Nucleus accumbens (tissue), 56 donors: ENCODE data around the gene TMTC2.
A peak's percentile ranks its signal among the peaks of the same experiment; 100 is the strongest.

Experiments
- DNase-seq, 56 donors: peaks; one replicate each; lab custom pipeline; 2025; lab: John Stamatoyannopoulos, UW

The TMTC2 gene

DNA sequence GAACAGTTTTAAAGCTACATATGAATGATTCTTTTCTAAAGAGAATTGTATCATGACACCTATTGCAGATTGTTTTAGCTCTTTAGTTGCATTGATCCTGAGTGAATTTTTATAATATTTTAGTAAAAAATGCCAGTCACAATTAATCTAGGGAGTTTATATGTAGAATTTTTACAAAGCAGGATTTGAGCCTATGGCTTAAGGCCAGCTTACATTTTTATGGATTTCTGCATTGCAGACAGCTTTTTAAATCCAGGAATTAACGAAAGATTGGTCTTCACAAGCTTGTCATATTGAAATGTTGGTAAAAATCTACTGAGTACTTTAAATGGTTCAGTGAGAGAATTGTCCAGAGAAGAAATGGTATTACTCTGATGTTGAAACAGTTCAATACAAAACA, 358.0 kb downstream of the TMTC2 start:
- DNase-seq, result no peak

DNA sequence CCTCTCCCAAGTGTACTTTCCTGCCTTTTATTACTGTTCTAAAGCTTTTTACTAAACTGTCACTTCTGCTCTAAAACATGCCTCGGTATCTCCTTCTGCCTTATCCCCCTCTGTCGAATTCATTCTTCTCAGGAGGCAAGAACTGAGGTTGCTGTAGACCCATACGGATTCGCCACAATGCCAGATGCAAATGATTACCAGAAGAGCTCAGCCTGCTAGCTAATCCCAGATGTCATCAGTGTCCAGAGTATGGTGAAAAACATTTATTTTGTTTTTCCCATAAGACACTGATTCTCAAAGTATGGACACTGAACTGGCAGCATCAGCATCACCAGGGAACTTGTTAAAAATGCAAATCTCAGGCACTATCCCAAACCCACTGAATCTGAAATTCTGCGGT, 359.3 kb downstream of the TMTC2 start:
- DNase-seq, result no peak

- no peak for DNase-seq
These were observed 362.6 kb downstream of the TMTC2 start for GRCh38 chr12:83049306-83049705.

DNA sequence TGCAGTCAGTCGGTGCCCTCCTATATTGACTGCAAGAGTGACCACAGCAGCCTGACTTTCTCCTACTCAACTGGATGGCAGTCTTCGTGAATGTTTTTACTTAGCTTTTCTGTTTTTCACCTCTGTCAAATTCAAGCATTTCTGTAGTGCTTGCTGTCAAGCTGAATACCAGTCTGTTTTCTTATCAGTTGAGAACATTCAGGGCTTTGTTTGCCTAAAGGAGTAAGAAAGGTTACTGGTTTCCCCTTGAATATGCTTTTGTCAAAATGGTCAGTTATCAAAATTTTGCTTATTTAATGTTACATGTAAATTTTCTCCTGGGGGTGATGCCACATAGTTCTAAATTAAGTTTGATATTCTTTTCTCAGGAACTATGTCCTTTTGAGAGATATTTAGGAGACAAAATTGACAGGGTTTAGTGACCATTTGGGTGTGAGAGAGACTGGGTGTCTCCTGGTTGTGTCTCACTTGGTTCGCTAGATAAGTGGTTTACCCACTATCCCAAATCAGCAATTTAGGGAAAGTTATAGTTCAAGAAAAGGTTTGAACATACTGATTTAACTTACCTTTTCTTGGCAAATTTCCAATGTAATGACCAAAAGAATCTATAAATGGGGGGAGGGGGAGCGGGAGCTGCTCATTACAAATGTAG, 366.3 kb downstream of the TMTC2 start:
- DNase-seq, result no peak

DNA sequence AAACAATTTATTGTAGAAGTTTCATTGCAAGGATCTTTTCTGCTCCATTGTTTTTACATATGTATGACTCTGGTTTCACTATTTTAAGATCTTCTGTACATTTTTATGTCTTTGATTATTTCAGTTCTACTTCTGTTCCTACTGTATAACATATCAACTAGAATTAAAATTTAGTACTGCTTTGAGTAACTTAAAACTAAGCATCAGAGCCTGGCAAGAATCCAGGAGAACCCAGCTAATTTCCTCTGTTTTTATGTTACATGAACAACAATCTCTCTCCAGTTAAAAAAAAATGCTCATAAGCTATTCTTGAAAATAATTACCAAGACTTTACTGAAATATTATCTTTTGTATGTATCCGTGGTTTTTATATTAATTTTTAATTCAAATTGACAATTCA, 370.7 kb downstream of the TMTC2 start:
- no peak for DNase-seq

DNA sequence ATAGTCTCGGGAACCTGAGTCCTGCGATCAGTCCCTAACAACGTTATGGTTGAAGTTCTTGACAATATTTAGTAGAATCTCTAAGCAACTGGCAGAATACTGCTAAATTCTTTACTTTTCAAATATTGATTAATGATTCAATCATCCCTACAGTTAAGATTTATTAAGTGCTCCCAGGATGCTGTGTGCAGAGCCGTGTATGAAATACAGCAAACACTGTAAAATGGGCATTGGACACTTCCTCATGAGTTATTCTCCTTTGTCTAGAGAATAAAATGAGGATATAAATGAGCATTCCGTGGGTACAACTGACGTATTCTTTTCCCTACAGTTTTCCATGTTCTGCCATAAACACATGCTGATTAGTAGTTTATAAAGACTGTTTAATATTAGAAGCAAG, 372.4 kb downstream of the TMTC2 start:
- no peak for DNase-seq

- no peak for DNase-seq
These were observed 378.9 kb downstream of the TMTC2 start for GRCh38 chr12:83065562-83065961.

GRCh38 chr12:83067981-83068380, 381.3 kb downstream of the TMTC2 start:
- DNase-seq, result no peak

DNA sequence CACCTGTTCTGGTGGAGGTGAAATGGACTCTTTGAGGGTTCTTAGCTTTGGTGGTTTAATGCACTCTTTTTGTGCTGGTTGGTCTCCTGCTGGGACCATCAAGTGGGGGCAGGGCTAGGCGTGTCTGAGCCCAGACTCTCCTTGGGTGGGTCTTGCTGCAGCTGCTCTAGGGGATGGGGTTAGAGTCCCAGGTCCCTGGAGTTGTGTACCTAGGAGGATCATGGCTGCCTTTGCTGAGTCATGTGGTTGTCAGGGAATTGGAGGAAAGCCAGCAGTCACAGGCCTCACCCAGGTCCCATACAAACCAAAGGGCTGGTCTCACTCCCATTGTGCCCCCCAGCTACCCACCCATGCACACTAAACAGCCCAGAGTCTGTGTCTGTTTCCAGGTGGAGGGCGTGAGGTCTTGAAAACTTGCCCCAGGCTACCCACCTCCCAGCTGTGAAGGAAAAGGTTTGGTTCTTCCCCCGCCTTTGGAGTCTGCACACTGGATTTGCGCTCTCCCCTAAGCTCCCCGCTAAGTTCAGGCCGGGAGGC, 387.7 kb downstream of the TMTC2 start:
- no peak for DNase-seq

DNA sequence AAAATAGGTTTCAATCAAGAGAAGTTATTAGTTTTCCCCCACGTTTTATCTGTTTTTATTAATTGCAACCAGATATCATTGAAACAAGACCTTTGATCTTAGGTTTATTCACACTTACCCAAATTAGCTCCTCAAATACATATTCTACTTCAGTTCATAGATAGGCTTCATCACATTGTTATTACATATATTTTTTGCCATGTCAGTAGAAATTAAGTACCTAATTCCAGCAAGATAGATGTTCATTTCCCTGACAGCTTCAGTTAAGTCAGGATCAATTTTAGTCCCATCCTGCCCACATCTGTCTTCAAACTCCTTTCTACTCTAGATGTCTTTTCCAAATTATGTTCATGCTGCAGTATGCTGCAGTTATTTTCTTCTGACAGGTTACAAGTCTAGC, 388.8 kb downstream of the TMTC2 start:
- DNase-seq, result no peak

- DNase-seq, result no peak
These were observed 390.3 kb downstream of the TMTC2 start for GRCh38 chr12:83077041-83077440.

DNA sequence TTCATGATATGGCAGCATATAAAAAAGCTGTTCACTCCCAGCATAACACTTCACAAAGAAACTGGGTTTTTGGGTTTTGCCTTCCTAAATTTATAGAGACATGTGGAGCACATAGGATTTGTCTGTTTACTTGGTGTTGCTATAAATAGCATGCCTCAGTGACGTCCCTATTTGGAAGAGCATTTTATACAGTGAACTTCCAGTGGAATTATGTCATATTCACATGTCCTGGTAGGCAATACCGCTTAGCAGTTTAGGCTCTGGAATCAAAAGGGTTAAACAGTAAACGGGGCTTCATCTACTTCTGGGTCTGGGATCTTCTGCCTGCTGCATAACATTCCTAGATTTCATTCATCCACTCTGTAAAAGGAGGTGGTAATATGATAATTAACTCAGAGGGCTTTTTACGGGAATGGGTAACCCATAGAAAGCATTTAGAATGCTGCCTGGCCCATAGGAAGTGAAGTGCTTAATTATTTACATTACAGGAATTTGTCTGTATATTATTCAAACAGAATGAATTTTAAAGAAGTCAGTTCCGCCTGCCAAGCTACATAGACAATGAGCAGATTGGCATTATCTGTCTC, 396.1 kb downstream of the TMTC2 start:
- no peak for DNase-seq

DNA sequence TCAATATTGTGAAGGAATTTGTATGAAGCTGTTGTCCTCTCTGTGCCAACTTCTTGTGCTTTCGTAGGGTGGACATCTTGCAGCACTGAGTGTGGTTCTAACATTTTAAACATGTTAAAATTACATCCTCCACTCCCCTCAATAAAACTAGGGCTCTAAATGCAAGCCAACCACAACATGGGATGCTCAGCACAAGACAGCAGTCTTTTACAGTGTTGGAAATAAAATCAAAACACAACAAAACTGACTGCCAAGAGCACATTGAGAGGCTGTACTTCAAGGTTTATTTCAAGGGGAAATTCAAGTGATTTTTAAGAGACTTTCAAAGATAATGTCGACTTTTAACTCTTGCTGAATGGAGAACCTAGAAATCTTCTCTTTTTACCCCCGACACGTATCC, 396.9 kb downstream of the TMTC2 start:
- DNase-seq, result no peak

DNA sequence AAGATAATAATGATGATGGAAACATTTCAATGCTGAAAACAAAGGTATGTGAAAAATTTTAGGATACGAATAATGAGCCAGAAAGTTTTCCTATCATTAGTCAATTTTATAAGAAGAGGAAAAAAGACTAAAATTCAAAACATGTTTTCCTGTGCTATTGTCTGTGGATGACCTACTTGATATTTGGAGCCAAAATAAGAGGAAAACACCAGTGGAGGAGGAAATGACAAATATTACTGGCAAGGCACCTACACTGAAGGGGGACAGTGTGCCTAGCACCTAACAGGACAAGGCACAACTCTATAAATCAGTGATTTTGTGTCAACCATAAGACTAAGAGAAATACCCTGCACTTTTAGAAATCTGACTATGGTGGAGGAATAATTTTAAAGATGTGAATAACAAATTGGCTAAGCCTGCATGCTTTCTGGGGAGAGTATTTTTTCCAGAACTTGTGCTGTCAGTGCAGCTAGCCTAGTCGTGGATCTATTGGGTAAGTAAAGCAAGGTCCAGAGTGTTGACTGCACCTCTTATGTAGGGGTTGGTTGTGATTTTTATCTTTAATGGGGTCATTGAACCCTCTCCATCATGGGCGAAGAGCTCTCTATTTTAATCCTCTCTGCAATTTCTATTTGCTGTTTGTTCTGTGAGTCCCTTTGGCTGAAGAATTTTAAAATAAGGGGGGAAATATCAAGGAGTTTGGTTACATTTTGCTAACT, 398.0 kb downstream of the TMTC2 start:
- DNase-seq, result no peak

DNA sequence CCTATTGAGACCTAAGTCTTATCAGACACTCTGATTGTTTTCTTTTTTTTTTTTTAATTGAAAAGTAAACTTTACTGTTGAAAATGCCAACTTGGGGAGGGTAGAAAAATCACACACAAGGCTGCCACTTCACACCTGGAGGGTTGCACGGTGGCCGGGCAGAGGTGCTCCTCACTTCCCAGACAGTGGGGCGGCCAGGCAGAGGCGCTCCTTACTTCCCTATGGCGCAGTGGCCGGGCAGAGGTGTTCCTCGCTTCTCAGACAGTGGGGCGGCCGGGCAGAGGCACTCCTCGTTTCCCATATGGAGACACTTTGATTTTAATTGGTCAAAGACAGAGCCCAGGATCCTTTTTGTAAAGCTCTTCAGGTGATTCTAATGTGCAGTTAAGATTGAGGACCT, 399.3 kb downstream of the TMTC2 start:
- DNase-seq, result no peak

DNA sequence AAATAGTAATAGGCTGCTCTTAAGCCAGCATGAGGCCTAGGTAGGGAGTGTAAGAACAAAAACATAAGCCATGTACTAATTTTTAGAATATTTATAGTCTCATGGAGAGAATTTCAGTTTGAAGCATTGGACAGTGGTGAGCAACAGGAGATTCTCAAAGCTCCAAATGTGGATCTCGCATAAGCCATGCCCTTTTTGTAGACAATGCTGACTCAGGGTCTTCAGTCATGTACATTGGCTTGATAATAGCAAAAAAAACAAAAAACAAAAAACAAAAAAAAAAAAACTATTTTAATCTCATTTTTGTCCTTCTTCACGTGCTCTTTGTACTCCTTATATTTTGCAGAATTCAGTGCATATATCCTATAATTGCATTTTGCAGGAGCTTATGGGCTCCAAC, 402.9 kb downstream of the TMTC2 start:
- no peak for DNase-seq

- peak in 3 of 56 donors; percentile 9 to 21 (median 13) for DNase-seq
These were observed 405.4 kb downstream of the TMTC2 start for GRCh38 chr12:83092129-83092528.

- DNase-seq, result no peak
These were observed 405.9 kb downstream of the TMTC2 start for GRCh38 chr12:83092606-83093005.

- no peak for DNase-seq
These were observed 406.7 kb downstream of the TMTC2 start for GRCh38 chr12:83093426-83093825.

- DNase-seq, result no peak
These were observed 411.1 kb downstream of the TMTC2 start for GRCh38 chr12:83097643-83098342.

DNA sequence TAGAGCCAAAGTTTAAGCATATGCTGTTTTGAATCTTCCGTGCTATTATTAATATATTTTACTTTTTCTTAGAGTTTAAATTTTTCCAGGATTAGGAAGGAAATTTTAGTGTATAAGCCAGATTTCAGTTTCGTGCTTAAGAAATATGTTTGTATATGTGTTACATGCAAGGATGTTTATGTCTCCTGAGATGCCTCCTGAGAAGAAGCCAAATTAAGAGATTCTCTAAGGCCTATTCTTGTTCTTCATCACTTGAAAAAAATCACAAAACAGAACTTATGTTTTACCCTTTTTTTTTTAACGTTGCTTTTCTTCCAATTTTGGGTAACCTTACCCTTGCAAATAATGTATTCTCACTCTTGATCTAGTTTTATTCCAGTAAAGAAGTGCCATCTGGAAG, 412.7 kb downstream of the TMTC2 start:
- no peak for DNase-seq
